HG03558 (cell line): ENCODE results near the gene TTC34.

Source experiments
- ATAC-seq: cut with Tn5 transposase; IDR thresholded peaks from one replicate; pipeline ENCODE4 v1.9.1; 2021; ENCODE audit warnings: moderate number of reproducible peaks; ENCODE audit not compliant: unreplicated experiment; ENCODE audit errors: extremely low read depth

Gene TTC34

DNA sequence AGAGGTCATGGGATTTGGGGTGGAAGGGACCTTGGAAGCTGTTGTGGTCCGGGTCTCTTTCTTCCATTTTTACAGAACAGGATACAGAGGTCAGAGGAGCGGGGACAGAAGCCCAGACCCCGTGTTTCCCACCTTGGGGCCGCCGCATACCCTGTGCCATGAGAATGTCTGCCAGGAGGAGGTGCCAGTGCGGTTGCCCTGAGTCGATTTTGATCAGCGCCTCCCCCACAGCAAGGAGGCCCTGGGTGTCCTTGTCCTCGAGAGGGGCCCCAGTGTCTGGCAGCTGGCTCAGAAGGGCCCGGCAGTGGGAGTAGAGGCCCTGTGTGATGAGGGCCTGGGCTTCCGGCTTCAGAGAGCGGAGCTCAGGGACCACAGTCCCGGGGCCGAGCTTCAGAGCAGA lies 156.3 kb downstream of the TTC34 start:
- ATAC-seq, result no peak

DNA sequence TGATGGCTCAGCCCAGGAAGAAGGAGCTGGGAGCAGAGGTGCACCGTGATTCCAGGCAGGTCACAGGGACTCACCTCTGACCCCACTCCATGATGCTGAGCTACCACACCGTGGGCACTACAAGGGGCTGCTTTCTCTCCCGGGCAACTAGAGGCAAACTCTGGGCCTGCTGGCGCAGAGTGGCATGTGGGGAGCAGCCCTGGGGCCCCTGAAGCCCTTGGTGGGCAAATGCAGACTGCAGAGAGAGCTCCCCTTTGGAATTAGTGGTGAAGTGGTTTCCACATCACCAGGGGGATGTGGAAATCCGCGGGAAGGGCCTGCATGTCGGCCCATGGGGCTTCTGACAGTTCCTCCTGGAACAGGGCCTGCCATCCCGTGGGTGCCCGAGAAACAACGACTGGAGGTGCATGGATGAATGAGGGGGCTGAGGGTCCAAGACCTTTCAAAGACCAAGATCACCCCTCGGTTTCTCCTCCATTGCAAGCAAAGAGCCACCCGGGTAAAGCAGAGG lies 156.8 kb downstream of the TTC34 start:
- no peak for ATAC-seq

DNA sequence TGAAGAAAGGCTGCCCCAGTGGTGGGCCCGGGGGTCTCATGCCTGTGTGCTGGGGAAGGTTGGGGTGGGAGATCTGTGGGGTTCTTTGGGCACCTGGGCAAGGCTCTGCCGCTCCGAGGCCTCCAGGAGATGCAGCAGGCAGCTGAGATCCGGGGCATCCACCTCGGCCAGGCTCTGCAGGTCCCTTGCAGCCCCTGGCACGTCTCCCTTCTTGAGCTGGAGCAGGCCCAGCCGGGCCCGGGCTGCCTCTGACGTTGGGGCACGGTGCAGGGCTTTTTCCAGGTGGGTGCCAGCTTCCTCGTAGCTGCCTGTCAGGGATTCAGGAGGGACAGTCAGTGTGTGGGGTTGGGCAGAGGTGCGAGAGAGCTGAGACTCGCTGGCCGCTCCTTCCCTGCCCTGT lies 157.3 kb downstream of the TTC34 start:
- no peak for ATAC-seq

DNA sequence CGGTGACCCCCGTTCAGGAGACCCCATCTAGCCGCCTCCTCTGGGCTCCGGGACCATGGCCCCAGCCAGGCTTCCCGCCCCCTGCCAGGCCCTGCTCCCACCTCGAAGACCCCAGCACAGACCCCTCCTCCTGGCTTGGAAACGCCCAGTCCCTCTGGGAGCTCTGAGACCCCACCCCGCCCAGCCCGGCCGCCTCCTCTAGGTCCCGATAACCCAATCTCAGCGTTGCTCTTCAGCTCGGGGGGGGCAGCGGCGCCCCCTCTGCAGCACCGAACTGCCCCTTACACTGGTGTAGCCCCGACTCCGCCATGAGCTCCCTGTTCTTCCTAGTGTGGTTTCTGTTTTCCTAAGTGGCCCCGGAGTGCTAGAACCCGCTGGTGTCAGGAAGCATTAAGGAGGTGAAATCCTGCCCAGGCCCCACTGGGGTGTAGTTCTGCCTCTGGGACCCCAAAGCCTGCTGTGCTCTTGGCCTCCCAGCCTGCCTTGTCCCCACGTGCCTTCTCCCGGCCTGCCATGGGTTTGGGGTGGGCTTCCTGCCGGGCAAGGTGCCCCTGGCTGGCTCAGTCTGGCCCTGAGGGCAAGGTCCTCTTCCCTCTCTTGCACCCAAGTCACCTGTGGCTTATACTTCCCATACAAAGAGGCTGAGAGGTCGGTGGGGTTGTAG lies 157.9 kb downstream of the TTC34 start:
- no peak for ATAC-seq

DNA sequence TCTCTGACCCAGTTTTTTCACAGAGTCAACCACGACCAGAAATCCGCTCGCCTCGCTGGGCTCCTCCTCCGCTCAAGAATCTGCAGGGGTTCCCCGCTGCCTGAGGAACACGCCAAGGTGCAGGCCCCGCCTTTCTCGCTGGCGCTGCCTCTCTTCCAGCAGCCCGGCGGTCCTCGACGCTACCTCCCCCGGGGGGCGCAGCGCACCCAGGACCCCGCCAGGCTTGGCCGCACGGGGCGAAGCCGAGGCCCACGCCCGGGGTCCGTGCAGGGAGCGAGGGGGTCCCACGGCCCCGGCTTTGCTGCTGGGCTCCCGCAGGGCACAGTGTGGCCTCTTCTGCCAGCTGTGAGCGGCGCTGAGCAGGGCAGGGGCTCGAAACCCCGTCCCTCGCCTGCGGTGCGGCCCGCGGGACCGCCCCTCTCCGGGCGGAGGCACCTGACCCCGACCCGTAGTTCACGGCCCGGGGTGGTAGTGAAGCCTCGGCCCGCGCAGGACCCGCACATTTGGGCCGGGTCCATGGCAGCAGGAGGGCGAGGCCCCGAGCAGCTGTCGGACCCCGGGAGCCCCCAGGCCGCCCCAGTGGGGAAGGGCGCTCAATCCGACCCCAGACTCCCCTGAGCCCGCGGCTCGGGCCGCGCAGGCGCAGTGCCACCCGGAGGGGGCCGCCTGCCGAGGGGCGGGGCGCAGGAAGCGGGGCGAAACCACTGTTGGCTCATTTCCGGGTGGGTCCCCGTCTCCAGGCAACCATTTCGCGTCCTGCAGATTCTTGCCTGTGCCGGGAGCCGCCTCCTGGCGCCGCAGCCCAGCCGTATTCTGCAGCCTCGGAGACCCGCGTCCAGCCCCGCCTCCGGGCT lies 158.7 kb downstream of the TTC34 start:
- ATAC-seq, result no peak

DNA sequence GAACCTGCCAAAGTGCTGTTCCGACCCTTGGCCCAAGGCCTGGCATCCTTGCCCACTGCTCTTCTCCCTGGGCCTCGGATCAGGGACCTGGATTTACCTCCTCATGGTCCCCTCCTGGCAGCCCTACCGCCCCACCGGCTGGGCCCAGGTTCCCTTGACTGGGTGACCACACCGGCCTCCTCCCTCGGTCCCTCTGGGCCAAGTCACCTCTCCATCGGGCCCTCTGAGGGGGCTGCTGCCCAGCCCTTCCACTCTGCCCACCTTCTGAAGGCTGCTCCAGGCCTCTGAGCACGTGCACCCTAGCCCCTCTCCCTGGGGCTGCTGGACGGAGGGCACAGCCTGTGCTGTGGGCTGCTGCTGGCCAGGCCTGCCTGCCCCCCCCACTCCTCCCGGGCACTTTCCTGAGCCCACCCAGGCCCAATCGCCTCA lies 159.3 kb downstream of the TTC34 start:
- no peak for ATAC-seq

DNA sequence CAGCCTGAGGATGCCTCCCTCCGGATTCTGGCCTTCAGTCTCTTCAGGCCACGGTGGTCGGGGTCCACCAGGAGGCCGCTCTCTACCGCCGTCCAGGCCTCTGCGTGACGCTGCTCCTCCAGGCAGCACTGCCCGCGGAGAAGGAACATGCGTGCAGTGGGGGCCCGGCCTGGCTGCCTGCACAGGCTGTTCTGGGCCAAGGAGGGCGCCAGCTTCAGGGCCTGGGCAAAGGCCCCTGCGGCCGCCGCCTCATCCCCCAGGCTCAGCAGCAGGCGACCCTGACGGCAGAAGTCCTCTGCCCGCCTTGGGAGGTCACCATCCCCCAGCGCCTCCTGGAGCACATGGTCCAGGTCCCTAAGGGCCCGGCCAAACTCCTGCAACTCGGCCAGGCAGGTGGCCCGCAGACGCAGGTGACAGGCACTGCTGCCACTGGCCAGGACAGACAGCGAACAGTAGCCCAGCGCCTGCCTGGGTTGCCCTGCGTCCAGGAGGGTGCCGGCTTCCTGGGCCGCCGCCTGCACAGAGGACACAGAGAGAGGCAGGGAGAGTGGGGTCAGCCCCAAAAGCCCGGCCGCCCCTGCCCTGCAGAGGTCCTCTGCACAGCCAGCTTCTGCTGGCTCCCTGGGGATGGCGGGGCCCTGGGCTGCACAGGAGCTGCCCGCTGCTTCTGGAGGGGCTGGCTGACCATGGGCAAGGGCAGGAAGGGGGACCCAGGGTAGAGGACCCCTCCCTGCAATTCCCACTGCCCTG lies 159.9 kb downstream of the TTC34 start:
- ATAC-seq, result no peak

DNA sequence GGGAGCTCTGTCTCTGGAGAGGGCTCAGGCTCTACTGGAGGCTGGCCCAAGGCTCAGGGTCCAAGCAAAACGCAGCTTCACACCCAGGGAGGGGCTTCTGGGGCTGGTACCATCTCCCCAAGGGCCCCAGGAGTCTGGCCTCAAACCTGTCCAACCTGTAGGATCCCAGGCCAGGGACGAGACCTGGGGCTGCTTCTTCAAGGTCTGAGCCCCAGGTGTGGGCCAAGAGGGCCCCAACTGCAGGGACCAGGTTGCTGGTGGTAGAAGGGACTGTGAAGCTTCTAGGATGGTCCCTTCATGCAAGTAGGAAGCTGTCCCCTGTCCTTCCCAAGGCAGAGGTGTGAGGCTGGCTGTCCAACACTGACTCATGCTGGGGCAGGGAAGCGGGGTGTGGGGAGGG lies 160.9 kb downstream of the TTC34 start:
- ATAC-seq, result no peak

DNA sequence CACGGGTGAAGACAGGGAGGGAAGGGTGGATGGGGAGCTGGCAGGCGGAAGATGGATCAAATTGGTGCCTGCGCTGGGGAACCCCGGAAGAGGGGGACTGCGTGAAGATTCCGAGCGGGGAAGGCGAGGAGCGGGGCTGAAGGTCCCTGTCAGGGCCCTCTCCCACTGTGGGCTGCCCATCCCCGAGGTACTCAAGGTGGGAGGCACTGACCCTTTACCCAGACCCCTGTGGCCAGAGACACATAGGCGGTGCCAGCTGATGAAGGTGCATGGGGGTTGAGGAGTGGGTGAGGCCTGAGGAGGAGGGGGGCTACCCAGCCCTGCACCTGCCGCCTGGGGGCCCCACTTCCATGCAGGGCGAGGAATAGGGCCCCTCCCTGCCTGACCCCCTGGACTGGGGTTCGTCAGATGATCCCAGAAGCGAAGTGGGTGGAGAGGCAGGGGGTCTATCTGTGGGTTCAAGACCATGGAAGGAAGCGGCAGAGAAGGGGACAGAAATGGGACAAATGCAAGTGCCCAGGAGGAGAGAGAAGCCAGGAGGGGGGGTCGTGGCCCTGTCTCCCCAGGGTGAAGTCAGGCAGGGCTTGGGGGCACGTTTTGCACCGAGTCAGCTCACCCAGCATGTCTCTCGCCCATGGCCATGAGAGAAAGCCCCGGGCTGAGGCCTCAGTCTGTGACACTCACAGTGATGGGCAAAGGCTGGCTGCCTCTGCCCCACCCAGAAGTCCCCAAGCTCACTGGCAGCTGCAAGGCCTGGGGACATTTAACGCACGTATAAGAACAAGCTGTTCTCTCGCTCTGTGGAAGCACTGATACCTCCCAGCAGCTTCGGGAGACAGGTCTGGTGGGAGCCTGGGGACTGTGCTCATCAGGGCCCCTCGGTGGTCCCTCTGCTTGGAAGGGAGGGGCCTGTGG lies 161.6 kb downstream of the TTC34 start:
- ATAC-seq, result no peak

DNA sequence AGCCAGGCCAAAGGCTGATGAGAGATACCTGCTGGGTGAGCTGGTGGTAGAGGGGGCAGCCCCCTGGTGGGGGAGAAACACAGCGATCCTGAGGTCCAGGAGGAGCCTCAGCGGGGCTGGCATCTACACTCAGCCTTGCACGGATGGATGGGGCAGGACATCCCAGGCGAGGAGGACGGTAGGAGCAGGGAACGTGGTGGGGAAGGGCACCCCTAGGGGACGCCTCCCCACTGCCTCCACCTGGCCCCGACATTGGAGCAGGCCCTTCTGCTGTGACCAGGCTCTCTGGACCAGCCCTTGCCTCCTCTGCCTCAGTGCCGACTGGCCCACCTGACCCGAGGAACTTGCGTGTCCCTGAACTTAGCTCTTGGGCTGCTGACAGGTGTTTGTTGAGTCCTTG lies 162.3 kb downstream of the TTC34 start:
- ATAC-seq, result no peak

DNA sequence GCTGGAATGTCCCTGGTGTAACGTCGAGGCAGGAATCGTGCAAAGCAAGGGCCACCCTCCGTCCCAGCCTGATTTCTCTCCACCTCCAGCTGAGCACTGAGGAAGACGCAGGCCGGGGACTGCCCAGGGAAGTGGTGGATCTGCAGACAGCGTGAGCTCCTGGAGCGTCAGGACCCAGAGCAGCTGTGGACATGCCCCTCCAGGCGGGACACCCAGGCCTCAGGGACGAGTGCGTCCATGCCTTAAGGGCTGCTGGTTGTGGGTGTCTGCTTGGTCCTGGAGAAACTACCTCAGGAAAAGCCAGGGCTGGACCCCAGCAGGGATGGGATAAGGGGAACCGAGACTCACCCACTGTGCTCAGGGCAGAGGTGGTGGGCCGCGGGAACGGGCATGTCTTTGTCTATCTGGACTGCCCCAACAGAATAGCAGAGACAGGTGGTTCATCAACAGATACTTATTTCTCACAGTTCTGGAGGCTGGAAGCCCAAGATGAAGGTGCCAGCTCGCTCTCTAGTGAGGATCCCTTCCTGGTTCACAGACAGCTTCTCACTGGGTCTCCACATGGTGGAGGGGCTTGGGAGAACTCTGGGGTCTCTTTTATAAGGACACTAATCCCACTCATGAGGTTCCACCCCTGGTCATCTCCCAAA lies 162.9 kb downstream of the TTC34 start:
- ATAC-seq, result no peak

DNA sequence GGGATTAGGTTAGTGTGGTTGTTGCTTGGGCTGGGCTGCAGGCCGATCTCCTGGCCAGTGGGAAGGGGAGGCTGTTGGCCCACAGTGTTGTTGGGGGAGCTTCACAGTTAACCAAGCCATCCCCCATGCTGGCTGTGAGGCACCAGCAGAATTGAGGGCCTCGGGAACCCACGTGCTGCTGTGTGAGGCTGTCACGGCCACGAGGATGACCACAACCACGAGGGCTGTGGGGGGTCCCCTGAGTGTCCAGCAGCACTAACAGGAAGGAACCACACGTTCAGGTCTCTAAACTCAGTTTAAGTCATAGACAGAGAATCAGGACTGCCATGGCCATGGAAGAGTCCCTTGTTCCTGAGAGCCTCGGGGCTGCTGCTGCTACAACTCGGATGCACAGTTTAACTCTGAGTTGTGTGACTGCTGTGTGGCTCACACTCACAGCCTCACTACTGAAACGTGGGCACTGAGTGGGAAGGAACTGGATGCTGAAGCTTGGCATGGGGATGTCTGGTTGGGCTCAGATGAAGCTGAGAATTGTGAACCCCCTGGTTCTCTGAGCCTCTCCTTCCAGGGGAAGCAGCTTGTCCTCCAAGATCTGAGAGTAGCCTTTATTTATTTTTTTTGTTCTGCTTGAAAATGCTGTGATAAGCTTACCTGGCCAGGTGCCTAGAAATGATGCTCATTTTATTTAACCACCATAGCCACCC lies 163.9 kb downstream of the TTC34 start:
- ATAC-seq, result no peak

DNA sequence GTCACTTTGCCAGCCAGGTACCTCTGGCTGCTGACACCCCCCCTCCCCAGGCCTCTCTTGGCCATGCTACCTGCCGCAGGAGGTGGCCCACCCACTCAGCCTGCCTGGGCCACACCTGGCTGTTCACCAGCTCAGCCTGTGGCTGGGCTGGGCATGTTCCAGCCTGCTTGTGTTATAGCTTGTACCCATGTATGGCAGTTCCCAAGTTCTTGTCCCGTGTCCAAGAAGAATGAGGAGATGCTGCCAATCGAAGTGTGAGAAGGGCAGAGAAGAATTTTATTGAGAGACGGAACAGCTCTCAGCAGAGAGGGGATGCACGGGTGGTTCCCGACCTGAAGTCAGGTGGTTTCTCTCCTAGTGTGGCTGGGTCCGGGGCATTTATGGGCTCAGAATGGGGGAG lies 164.8 kb downstream of the TTC34 start:
- no peak for ATAC-seq

DNA sequence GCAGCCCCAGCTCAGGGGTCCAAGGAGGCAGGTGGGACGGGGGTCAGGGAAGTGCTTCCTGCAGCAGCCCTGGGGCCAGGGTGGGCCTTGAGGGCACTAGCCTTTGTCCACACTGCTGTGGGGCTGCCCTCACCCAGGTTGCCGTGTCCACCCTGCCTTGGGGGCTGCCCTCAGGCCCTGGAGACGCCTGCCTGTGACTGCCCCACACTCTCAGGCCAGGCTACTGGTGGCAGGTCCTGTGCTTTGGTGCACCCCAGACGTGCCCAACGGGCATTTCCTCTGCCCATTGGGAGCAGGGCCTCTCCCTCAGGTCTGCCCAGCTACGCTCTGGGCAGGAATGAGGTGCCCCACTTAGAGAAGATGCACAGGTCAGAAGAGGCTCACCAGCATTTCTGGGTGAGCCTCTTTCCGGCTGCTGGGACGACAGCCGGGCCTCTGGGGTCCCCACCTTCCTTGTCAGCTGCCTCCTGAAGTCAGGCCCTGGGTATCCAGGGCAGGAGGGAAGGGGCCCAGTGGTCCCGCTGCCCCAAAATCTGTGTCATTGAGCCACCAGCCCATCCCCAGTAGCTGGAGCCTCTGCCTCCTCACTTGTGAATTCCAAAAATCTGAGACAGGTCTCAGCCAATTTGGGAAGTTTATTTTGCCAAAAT lies 166.0 kb downstream of the TTC34 start:
- ATAC-seq, result no peak

DNA sequence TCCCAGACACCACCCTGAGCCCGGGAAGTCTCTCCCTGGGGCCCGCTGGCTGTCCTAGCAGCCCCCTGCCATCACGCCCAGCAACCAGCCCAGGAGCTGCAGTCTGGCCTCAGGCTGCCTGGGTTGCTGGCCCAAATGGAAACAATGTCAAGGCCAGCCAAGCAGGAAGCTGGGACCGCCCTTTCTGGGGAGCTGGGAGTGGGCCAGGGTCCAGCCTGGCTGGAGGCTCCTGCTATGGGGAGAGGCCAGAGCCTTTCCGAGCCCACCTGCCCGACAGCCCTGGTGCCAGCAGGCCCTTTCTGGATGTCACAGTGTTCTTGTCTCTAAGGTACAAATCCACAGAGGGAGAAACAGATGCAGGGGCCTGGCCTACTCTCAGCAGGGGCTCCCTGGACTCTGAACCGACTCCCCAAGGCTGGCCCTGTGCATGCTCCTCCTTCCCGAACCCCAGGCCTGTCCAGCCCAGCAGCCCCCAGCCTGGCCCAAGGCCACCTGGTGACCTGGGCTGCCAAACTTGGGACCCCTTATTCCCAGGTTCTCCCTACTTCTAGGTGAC lies 167.5 kb downstream of the TTC34 start:
- no peak for ATAC-seq

DNA sequence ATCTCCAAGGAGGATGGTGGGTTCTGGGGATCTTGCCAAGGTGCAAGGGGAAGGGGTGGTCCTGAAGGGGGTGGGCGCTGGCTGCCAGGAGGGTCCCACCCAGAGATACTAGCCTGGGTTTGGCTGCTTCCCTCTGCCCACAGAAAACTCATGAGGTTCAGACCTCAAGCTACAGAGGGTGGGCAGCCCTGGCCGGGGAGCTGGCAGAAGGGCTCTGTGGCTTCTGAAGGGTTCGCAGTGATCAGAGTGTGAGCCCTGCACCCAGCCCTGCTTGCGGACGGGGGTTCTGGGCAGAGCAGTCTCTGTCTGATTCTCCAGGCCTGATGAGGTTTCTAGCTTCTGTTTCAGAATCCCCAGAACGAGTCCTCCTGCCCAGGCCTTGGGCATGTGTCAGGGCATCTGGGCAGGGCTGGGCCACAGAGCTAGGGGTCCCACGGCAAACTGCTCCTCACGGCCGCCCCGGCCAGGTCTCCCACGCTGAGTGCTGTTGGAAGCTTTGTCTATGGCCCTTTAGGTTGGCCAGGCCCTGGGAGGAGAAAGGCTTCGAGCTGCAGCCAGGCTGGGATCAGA lies 168.0 kb downstream of the TTC34 start:
- ATAC-seq, result no peak

DNA sequence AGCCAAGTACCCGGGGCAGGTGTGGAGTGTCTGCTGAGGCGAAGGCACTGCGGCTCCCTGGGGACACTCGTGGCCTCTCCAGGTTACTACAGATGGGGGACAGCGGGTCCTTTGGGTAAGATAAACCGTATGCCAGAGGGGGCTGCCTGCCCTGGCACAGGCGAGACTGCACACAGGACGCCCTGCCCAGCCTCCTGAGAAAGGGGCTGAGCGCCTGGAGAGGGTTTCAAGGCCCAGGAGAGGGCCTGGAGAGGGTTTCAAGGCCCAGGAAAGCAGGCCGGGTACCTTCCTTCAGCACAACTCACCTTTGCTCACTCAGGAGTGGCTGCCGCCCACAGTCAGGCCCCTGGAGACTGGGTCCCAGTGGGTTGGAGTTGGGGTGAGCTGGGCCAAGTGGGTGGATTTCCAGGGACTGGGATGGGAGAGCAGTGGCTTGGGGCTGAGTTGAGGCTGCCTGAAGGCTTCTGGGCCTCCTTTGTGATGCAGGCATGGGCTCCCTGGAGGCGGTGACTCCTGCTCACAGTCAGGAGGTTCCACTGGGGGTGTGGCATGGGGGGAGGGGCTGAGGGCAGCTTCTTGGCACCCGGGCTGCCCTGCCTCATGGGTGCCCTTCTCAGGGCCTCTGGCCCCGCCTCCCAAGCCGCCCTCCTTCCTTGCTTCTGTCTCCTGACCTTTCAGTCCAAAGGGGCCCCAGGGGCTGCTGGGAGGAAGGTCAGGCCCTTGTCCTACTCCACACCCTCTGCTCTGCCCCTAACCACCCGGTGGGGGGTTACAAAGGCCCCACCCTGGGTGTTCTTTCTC lies 168.7 kb downstream of the TTC34 start, which contains the start of gene MMEL1:
Gene MMEL1, minus strand, starts transcription at position 456 of the 801 bp plus-strand sequence. CDS start 3,532 bp downstream, outside the sequence.
- ATAC-seq, result no peak
